Bone marrow (tissue), 2 donors: ENCODE results near the gene SLC66A2.

Experiments
- DNase-seq, 2 donors: peaks; one replicate each; lab custom pipeline; 2025; lab: John Stamatoyannopoulos, UW

The SLC66A2 gene

DNA sequence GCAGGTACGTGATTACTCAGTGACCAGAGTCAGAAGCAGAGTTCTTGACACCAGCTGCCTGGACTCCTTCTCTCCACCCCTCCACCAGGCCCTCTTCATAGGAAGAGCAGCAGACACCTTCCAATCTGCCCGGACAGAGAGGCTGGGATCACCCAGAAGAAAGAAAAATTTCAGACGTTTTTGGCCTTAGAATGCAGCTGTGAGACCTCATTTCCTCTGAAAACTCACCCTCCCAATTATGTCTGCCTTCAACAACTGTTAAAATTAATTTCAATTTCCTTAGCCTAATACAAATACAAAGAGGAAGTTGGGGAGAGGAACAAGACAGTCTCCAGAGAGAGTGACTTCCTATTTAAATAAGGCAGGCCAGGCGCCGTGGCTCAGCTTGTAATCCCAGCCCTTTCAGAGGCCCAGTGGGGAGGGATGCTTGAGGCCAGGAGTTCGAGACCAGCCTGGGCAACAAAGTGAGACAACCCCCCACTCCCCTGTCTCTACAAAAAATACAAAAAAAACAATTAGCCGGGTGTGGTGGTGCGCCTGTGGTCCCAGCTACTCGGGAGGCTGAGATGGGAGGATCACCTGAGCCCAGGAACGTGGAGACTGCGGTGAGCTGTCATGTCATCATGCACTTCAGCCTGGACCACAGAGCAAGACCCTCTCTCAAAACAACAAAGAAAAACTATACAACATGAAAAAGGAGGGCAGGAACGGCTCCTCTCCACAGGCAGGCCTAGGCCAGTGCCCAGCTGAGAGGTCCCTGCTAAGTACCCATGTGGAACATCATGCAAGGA, 1.6 kb downstream of the SLC66A2 start:
- peak; percentile 20 to 77 for DNase-seq

GRCh38 chr18:79948719-79949411, 2.6 kb downstream of the SLC66A2 start:
- no peak for DNase-seq

DNA sequence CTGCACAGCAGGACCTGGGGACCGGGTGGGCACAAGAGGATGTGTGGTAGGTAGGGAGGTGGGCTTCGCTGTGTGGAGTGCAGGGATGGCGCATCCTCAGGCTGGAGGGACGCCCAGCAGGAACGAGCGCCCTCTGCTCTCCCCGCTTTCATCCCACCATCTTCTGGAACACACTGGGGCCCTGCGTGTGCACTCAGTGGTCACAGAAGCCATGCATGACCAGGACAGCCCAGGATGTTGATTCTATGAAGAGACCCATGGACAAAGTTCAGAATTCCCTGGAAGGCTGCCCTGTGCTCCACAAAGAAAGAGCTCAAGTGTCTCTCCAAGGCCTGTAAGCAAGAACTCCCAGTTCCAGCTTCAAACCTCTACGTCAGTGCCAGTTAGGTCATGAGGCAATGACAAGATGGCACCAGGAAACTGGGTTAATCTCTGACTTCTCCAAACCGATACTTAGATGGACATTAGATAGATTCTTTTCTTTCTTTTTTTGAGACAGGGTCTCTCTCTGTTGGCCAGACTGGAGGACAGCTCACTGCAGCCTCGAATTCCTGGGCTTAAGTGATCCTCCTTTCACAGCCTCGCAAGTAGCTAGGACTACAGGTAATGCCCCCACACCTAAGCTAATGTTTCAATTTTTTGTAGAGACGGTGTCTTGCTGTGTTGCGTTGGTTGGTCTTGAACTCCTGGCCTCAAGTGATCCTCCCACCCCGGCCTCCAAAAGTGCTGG, 3.4 kb downstream of the SLC66A2 start:
- DNase-seq = no peak

DNA sequence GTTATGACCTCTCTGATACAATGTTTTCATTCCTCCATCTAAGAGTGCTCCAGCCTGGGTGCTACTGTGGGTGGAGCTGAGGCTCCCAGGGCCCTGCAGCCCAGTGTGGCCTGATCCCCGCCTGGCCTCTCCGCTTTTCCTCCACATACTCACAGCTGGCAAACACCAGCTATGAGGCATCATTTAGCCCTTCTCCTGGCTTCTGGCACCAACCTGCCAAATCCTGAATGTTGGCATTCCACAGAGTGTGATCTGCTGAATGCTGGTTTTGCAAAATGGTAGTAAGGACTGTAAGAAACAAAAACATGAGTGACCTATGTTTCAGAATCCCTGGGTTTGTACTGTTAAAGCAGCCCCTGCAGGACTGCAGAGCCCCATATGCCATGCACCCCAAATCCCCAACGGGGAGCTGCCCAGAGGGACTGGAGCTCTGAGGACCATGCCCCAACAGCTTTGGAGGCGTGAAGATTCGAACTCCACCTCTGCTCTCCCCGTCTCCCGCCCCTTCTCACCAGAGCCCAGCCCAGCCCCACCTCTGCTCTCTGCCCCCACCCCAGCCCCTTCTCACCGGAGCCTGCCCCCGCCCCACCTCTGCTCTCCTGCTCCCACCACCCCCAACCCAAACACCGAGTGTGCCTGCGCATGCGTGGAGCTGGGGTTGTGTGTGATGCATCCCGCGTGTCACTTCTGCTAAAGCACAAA, 4.2 kb downstream of the SLC66A2 start:
- DNase-seq = no peak

DNA sequence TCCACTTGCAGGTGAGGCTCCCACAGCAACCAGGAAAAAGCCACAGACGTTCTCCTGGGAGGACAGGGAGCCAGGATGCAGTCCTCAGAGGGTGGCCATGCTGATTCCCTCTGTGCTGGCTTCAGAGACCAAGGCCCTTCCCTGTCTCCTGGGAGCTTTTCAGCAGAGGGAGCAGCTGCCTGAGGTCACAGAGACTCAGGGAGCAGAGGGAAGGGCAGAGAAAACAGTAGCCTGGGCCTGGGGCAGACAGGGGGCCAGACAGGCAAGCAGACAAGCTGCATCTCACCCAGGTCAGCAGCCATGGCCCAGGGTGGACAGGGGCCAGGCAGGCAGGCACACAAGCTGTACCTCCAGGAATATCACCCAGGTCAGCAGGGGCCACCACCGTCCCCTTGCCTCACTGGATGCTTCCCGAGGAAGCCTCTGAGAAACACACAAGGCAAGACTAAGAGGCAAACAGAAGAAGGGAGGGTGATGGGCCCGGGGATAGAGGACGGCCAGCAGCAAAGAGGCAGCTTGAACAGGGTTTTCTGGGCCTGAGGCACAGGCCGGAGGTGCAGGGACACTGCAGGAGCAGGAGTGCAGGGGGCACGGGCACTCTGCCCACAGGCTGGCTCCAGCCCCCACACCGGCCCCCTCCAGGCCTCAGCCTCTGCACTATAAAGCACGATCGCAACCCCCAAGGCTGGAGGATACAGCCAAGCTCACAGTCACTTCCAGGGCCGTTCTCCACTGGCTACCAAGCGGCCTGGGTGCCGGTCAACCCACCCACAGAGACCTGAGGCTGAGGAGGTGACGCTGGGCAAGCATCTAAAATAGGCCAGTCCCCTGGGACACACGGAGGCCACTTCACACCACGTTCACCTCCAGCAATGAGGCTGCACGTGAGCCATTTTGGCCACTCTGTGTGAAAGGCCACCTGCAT, 6.1 kb downstream of the SLC66A2 start:
- DNase-seq = no peak

- DNase-seq = no peak
Measured at GRCh38 chr18:79944746-79945117, 6.7 kb downstream of the SLC66A2 start.

DNA sequence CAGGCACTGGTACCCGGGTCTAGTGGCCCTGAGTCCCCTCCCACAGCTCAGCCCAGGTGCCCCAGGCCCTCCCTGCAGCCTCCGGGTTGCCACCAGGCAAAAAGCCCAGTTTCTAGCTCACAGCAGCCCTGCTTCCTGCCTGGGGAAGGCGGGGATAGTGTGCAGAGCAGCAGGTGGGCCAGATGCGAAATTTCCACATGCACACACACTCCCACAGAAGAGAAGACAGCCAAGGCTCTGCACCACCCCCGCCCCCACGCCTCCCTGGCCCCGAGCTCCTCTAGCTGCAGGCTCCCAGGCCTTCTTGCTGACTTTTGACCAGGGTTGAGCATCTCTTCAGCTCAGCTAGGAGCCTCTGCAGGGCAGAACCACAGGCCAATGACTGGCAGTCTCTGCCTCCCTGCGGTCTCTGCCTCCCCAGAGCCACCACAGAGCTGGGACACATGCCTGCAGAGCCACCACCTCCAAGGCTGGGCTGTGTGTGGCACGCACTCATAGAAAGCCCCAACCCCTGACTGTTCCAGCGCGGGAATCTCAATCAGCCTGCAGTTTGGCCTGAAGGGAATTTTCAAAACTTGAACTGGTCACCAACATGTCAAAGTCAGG, 7.2 kb downstream of the SLC66A2 start:
- DNase-seq = no peak

- no peak for DNase-seq
Measured at GRCh38 chr18:79943608-79944125, 7.8 kb downstream of the SLC66A2 start.

DNA sequence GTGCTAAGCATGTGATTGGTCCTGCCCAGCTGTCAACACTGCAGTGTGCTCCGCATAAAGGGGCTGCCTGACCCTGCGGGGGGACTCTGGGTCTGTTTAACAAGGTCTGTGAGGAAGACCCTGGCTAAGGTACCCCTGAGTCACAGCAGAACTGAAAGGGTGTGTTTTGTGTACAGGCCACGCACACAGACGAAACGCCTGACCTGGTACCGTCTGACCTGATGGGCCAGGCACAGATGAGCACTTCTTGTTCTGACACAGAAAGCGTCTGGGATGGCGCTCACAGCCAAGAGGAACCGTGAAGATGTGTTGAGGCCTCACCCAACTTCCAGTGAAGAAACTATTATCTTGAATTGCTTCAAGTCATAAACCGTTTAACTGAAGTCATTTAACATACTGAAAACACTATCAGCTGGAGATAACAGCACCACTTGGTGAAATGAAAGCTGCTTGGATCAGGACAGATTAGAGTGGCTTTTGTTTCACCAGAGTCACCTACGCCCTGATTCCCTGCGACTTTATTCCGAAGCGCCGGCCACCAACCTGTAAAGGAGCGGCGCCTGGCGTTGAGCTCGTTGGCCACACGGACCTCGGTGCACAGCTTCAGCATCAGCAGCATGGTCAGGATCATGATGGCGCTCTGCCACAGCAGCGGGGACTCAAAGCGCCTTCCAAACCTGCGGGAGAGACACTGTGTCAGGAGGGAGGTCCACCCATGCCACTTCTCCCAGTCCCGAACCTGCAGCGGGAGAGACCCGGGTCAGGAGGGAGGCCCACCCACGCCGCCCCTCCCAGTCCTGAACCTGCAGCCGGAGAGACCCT, 8.5 kb downstream of the SLC66A2 start:
- no peak for DNase-seq

DNA sequence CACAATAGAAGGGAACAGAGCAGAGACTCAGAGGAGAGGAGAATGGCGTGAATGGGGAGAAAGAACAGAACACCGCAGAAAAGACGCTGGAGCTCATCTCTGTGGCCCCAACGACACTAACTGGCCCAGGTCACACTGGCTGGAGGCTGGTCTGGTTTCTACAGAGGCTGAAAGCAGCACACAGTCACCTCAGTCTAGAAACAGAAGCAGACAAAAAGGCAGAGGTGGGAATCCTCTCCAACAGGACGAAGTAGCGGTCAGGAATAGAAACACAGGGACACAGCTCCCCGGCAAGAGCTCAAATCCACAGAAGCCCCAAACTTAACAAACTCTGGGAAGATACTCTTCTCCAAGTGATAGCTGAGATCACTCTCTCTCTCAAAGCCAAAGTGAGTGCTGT, 9.2 kb downstream of the SLC66A2 start:
- no peak for DNase-seq

GRCh38 chr18:79941473-79942119, 9.9 kb downstream of the SLC66A2 start:
- DNase-seq = no peak

DNA sequence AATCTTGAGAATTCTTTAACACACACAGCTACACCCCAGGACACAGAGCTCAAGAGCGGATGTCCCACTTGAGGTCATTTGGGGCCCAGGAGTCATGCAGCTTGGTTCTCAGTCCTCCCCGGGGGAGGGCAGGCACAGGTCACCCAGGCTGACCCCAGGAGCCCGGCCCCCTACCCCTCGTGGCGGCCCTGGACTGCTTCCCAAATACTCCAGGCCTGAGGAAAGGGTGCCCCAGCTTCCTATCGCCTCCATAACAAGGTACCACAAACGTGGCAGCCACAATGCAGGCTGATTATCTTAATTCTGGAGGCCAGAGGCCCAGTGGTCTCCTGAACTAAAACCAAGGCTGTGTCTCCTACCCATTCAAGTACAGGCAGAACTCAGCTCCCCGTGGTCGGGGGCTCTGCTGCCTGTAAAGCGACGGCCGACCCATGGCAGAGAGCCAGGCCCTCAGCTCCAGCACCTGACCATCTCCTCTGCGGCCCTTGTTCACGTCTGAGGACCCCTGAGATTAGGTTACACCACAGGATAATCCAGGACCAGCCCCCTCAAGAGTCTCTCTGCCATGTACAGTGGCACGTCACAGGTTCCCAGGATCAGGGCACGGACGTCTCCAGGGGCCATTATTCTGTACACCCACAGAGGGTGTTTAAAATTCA, 10.5 kb downstream of the SLC66A2 start:
- no peak for DNase-seq

GRCh38 chr18:79940126-79940813, 11.2 kb downstream of the SLC66A2 start:
- DNase-seq = no peak

DNA sequence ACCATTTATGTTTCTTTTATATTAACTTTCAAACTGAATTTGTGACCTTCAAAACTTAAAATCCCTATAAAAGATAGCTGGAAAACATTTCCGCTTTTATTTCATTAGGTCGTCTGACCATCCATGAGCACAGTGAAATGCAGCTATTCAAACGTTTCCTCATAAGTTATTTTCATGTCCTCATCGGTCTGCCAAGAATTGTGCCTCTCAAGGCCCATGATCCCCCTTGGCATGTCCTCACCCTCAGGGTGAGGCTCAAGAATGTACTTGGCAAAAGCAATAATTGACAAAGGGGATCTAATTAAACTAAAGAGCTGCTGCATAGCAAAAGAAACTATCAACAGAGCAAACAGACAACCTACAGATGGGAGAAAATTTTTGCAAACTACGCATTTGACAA, 12.4 kb downstream of the SLC66A2 start:
- no peak for DNase-seq

DNA sequence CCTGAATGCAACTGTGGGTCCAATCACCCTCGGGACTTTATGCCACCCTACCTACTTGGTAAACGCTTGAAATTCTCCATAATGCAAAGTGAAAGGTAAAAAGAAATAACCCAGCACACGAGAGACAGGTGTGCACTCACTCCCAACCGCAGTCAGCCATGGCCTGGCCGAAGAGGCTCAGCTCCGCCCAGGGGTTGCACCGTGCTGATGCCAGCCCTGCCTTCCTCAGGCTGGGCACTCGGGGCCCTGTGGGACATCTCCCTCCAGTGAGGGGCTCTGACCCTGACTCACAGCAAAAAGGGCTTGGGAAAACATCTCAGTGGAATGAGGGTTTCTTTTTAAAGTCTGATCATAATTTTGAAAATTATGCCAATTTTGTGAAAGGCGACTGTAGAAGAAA, 13.3 kb downstream of the SLC66A2 start:
- DNase-seq = no peak

DNA sequence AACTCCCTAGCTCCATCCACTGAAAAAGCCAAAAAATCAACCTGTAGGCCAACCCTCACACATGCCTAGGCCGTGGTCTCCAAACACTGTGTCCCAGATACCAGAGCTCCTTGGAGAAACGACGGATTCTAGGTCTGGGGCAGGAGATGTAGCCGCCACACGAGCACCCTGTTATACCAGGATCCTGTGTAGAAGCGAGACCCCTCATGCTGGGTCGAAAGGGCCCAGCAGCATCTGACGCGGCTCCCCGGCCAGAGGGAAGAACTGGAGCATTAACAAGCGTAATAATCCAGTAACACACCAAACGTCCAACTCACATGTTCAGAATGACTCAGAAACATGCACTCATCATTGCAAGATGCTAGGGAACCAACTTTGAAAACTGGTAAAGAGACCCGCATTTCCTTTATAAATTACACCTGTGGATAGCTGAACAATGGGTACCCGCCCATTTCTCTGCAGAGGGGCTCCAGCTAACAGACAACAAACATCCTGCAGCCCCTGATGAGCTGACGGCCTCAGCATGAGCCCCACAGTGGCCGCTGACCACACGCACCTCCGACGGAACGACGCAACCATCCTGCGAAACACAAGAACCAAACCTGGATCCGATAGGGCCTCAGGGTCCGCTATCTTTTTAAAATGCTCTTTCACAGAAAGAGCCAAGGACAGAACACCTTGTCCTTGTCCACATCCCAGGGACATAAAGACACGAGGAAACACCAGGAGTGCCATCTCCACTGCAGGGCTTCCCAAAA, 14.2 kb downstream of the SLC66A2 start:
- DNase-seq = no peak

DNA sequence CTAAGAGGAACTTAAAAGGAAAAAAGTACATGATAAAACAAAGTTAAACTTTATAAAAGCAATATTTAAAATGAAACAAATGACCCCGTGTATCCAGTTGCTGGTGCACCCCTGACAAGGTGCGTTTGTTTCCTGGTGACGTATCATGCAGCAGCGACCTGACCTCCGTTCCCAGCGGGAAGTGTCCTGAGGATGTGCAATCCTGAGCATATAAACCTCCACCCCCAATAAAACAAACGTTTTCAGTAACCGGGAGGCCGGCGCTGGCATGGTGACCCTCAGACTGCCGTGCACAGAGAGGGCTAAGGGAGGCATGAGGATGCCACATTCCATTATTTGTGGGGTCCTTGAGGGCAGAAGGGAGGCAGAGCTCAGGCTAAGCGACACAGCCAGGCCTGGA, 14.8 kb downstream of the SLC66A2 start:
- no peak for DNase-seq
